Astrocyte (in vitro differentiated cells and primary cell): Measurements from ENCODE around the gene LAMC1.

Experiments
- EZH2 ChIP-seq: IDR thresholded peaks from 2 replicates; pipeline ENCODE4 v1.6.1; 2012; ENCODE audit warnings: mild to moderate bottlenecking, low read length, inconsistent platforms; ENCODE audit not compliant: insufficient read depth
- TF ChIP-seq, protein P1 (sequence below): IDR thresholded peaks from 2 replicates; pipeline ENCODE4 v1.5.1; 2011; ENCODE audit warnings: low read depth, mild to moderate bottlenecking, inconsistent platforms, low read length, moderate library complexity; ENCODE audit not compliant: insufficient read depth

- TF ChIP-seq, protein P1, sequence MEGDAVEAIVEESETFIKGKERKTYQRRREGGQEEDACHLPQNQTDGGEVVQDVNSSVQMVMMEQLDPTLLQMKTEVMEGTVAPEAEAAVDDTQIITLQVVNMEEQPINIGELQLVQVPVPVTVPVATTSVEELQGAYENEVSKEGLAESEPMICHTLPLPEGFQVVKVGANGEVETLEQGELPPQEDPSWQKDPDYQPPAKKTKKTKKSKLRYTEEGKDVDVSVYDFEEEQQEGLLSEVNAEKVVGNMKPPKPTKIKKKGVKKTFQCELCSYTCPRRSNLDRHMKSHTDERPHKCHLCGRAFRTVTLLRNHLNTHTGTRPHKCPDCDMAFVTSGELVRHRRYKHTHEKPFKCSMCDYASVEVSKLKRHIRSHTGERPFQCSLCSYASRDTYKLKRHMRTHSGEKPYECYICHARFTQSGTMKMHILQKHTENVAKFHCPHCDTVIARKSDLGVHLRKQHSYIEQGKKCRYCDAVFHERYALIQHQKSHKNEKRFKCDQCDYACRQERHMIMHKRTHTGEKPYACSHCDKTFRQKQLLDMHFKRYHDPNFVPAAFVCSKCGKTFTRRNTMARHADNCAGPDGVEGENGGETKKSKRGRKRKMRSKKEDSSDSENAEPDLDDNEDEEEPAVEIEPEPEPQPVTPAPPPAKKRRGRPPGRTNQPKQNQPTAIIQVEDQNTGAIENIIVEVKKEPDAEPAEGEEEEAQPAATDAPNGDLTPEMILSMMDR, result no peak
- no peak for TF ChIP-seq EZH2
Measured at GRCh38 chr1:183070234-183070922, 47.2 kb downstream of the LAMC1 start.
